SU-DHL-6 (cell line): ENCODE measurements around the gene IDH2.
A peak's percentile ranks its signal among the peaks of the same experiment; 100 is the strongest.

Experiments
- H2AFZ ChIP-seq: fragments of 200-600 bp; sonication (generic); 2 replicates; pipeline ENCODE4 v1.6.1; 2014; ENCODE audit warnings: low read depth, mild to moderate bottlenecking, moderate library complexity, mixed read lengths, antibody characterized with exemption, low read length; ENCODE audit not compliant: severe bottlenecking
- H3F3A ChIP-seq: fragments of 200-600 bp; shearing (Covaris generic); 2 replicates; pipeline ENCODE4 v1.6.0; 2016; ENCODE audit warnings: antibody characterized with exemption, mild to moderate bottlenecking; ENCODE audit not compliant: insufficient read depth
- H3K27ac ChIP-seq: fragments of 200-600 bp; sonication (generic); 2 replicates; pipeline ENCODE4 v1.5.1; 2016; ENCODE audit warnings: low read depth, mild to moderate bottlenecking, low read length, moderate library complexity, mixed read lengths
- H3K27me3 ChIP-seq: fragments of 200-600 bp; sonication (generic), shearing (Covaris generic); 2 replicates; pipeline ENCODE4 v1.6.0; 2014; ENCODE audit warnings: mild to moderate bottlenecking, low read length
- H3K36me3 ChIP-seq: fragments of 200-600 bp; sonication (generic); 2 replicates; pipeline ENCODE4 v1.6.1; 2014; ENCODE audit warnings: mild to moderate bottlenecking, low read length, mixed read lengths
- H3K4me2 ChIP-seq: fragments of 300-600, 200-600 bp; shearing (Covaris generic), sonication (generic); 2 replicates; pipeline ENCODE4 v1.6.0; 2014; ENCODE audit warnings: low read length, low read depth, mild to moderate bottlenecking; ENCODE audit not compliant: poor library complexity, severe bottlenecking
- H3K4me3 ChIP-seq: fragments of 200-600 bp; sonication (generic); 2 replicates; pipeline ENCODE4 v1.5.1; 2014; ENCODE audit warnings: antibody characterized with exemption, low read length, mild to moderate bottlenecking, mixed read lengths; ENCODE audit not compliant: insufficient read depth, poor library complexity, severe bottlenecking
- H3K79me2 ChIP-seq: fragments of 200-600 bp; sonication (generic); 2 replicates; pipeline ENCODE4 v1.6.1; 2014; ENCODE audit warnings: mild to moderate bottlenecking, low read length, moderate library complexity; ENCODE audit not compliant: insufficient read depth
- H3K9ac ChIP-seq: fragments of 200-600 bp; sonication (generic); 2 replicates; pipeline ENCODE4 v1.7.0; 2014; ENCODE audit warnings: mild to moderate bottlenecking, low read length
- H3K9me2 ChIP-seq: fragments of 200-600 bp; sonication (generic); replicated peaks from 2 replicates; pipeline ENCODE4 v1.6.1; 2014; ENCODE audit warnings: low read length; ENCODE audit not compliant: insufficient read depth
- H3K9me3 ChIP-seq: fragments of 200-600 bp; sonication (generic); 2 replicates; pipeline ENCODE4 v1.6.1; 2014; ENCODE audit warnings: low read length, mixed read lengths; ENCODE audit not compliant: insufficient read depth
- H4K20me1 ChIP-seq: fragments of 200-600 bp; sonication (generic); 2 replicates; pipeline ENCODE4 v1.6.1; 2014; ENCODE audit warnings: low read depth, mild to moderate bottlenecking, antibody characterized with exemption, low read length, moderate library complexity, mixed read lengths
- CTCF ChIP-seq: fragments of 200-600 bp; sonication (generic); IDR thresholded peaks from one replicate; pipeline ENCODE4 v1.5.1; 2017; ENCODE audit warnings: antibody characterized with exemption, mild to moderate bottlenecking, low read length, moderate library complexity; ENCODE audit not compliant: insufficient read depth, poor library complexity, severe bottlenecking
- EZH2phosphoT487 ChIP-seq: fragments of 200-600 bp; sonication (generic), shearing (Covaris generic); conservative IDR thresholded peaks from 2 replicates; pipeline ENCODE4 v1.6.1; 2018; ENCODE audit warnings: mild to moderate bottlenecking, antibody characterized with exemption, low read length, moderate library complexity, mixed read lengths

IDH2 gene

GRCh38 chr15:90145761-90146160, 43.5 kb upstream of the IDH2 start:
- H2AFZ ChIP-seq = no peak overlapping the region
- H3K9ac ChIP-seq = no peak overlapping the region
- no peak for TF ChIP-seq EZH2phosphoT487
- no peak for TF ChIP-seq CTCF
- no peak overlapping the region for H3K4me3 ChIP-seq
- H3K9me2 ChIP-seq = no peaks in the 10 kb centered on the region
- H3K27me3 ChIP-seq = no peaks in the 10 kb centered on the region
- no peak overlapping the region for H3K4me2 ChIP-seq
- no peaks in the 10 kb centered on the region for H4K20me1 ChIP-seq
- H3F3A ChIP-seq = no peaks in the 10 kb centered on the region
- no peaks in the 10 kb centered on the region for H3K79me2 ChIP-seq
- no peaks in the 10 kb centered on the region for H3K9me3 ChIP-seq
- no peak overlapping the region for H3K27ac ChIP-seq
- no peaks in the 10 kb centered on the region for H3K36me3 ChIP-seq

GRCh38 chr15:90145259-90145658, 43.0 kb upstream of the IDH2 start:
- H2AFZ ChIP-seq = no peak overlapping the region
- H3K9ac ChIP-seq = no peak overlapping the region
- no peak overlapping the region for H3K27ac ChIP-seq
- H3K36me3 ChIP-seq = no peaks in the 10 kb centered on the region
- H3K4me3 ChIP-seq = no peak overlapping the region
- H3F3A ChIP-seq = no peaks in the 10 kb centered on the region
- H3K27me3 ChIP-seq = no peaks in the 10 kb centered on the region
- no peaks in the 10 kb centered on the region for H3K9me3 ChIP-seq
- no peaks in the 10 kb centered on the region for H4K20me1 ChIP-seq
- no peaks in the 10 kb centered on the region for H3K9me2 ChIP-seq
- TF ChIP-seq EZH2phosphoT487 (no peak), CTCF (no peak)
- H3K4me2 ChIP-seq = no peak overlapping the region
- no peaks in the 10 kb centered on the region for H3K79me2 ChIP-seq

- Histone ChIP-seq H3K79me2 (no peaks in the 10 kb centered on the region), H3K4me2 (no peak overlapping the region), H3K9me2 (no peaks in the 10 kb centered on the region), H4K20me1 (no peaks in the 10 kb centered on the region), H3K4me3 (no peak overlapping the region), H3F3A (no peaks in the 10 kb centered on the region), H3K36me3 (no peaks in the 10 kb centered on the region), H3K9me3 (no peaks in the 10 kb centered on the region), H3K27ac (no peak overlapping the region), H3K27me3 (no peaks in the 10 kb centered on the region), H3K9ac (no peak overlapping the region), H2AFZ (no peak overlapping the region)
- peak; percentile 78 for TF ChIP-seq CTCF
- TF ChIP-seq EZH2phosphoT487 = no peak
Observed at GRCh38 chr15:90143166-90143655, 40.9 kb upstream of the IDH2 start.
